Measurements from ENCODE around the gene FZR1. TPM values are rescaled to one million over a fixed set of nuclear protein-coding genes. Genes with fewer than 3 reads are reported as not detected.

Gene FZR1
- total RNA-seq, 1 donor: 30.2 TPM

DNA sequence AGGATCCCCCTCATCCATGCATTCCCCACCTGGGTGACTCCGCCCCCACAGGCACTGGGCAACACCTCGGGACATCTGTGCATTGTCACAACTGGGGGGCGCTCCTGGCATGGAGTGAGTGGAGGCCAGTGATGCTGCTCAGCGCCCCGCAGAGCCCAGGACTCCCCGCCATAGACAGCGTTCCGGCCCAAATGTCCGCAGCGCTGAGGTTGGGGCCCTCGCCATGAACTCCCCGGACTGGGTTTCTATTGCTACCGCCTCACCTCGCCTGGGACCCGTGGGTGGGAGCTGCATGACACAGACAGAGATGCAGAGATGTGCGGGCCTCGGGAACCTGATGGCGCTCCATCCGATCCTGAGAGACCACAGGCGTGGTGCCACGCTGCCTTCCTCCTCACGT lies 4.6 kb downstream of the FZR1 start:
- no peak for DNase-seq (ENCODE audit: low read depth)
- TF ChIP-seq, protein P1, sequence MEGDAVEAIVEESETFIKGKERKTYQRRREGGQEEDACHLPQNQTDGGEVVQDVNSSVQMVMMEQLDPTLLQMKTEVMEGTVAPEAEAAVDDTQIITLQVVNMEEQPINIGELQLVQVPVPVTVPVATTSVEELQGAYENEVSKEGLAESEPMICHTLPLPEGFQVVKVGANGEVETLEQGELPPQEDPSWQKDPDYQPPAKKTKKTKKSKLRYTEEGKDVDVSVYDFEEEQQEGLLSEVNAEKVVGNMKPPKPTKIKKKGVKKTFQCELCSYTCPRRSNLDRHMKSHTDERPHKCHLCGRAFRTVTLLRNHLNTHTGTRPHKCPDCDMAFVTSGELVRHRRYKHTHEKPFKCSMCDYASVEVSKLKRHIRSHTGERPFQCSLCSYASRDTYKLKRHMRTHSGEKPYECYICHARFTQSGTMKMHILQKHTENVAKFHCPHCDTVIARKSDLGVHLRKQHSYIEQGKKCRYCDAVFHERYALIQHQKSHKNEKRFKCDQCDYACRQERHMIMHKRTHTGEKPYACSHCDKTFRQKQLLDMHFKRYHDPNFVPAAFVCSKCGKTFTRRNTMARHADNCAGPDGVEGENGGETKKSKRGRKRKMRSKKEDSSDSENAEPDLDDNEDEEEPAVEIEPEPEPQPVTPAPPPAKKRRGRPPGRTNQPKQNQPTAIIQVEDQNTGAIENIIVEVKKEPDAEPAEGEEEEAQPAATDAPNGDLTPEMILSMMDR (IDR thresholded peaks at IDR 0.05; ENCODE audit: insufficient read depth, low read length): no peak
- no peak overlapping the region for H3K4me3 ChIP-seq (ENCODE audit: low read depth, low read length)

GRCh38 chr19:3511506-3512251 lies 5.6 kb downstream of the FZR1 start:
- no peak for DNase-seq (ENCODE audit: low read depth)
- TF ChIP-seq, protein P1 (IDR thresholded peaks at IDR 0.05; ENCODE audit: insufficient read depth, low read length): no peak
- H3K4me3 ChIP-seq (ENCODE audit: low read depth, low read length): no peak overlapping the region

DNA sequence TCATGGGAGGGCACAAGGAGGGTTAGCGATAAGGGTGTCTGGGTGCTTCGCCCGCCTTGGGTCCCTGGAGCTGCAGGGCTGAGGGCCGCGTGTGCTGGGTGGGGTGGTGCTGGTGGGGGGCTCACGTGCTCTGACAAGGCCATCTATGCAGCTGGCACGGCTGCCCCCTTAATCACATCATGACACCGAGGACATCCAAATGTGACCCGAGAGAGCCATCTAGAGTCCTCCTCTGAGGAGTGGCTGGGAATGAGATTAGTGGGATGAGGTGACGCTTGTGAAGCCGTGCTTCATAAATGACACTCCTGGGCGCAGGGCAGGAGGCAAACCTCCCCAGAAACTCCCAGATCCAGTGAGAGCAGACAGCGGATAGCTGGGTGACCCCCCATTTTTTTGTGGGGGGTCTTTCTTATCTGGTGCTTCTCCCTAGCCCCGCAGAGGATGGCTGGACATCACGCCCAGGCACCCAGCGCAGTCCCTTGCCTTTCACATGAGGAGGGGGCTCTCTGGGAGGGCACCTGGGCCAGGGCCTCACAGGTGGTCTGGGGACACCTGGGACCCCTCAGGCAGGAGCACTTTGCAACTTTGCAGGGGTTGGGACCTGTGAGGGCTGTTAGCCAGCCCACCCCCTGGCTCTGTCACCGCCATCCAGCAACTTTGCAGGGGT lies 6.6 kb downstream of the FZR1 start:
- DNase-seq (ENCODE audit: low read depth): no peak
- TF ChIP-seq, protein P1 (IDR thresholded peaks at IDR 0.05; ENCODE audit: insufficient read depth, low read length): no peak
- no peak overlapping the region for H3K4me3 ChIP-seq (ENCODE audit: low read depth, low read length)

- TF ChIP-seq, protein P1 (IDR thresholded peaks at IDR 0.05; ENCODE audit: insufficient read depth, low read length): no peak
- no peak for DNase-seq (ENCODE audit: low read depth)
Observed at GRCh38 chr19:3513229-3514140, 7.4 kb downstream of the FZR1 start.

GRCh38 chr19:3514930-3515329 lies 8.8 kb downstream of the FZR1 start:
- no peak overlapping the region for H3K4me3 ChIP-seq (ENCODE audit: low read depth, low read length)
- no peak for DNase-seq (ENCODE audit: low read depth)
- TF ChIP-seq, protein P1 (IDR thresholded peaks at IDR 0.05; ENCODE audit: insufficient read depth, low read length): no peak

More at GRCh38 chr19:3513229-3514140, 7.4 kb downstream of the FZR1 start:
- H3K4me3 ChIP-seq (ENCODE audit: low read depth, low read length): no peak overlapping the region

- DNase-seq (ENCODE audit: low read depth): peak; percentile 21
- TF ChIP-seq, protein P1 (IDR thresholded peaks at IDR 0.05; ENCODE audit: insufficient read depth, low read length): no peak
- H3K4me3 ChIP-seq (ENCODE audit: low read depth, low read length): no peak overlapping the region
Observed at GRCh38 chr19:3515891-3516422, 9.8 kb downstream of the FZR1 start.
